ENCODE data around the gene FAM171A2. TPM values are rescaled to one million over a fixed set of nuclear protein-coding genes. Genes with fewer than 3 reads are reported as not detected.

FAM171A2 gene
- total and polyA plus RNA-seq, 10 of the 15 experiments (the other 5 are each of a cell fraction or from before 2014, with no cell fraction given), result 0.08 to 1.7 (median 0.27) TPM; not detected in 2

- in situ Hi-C loops (cut with MboI) (no loop called here), intact Hi-C loops (cut with micrococcal nuclease; ENCODE audit: unreplicated experiment) (no loop called here)
- no peak overlapping the region for H2AFZ ChIP-seq (ENCODE audit: control insufficient read depth, low read depth, low read length)
- H3K4me1 ChIP-seq (ENCODE audit: control insufficient read depth, insufficient read depth, low read length), result no peaks in the 10 kb centered on the region
- ChIA-PET POLR2A (interaction anchor here (0.6 kb wide), 1 partner anchor 132 kb away, joined by 3 read pairs; no protein-coding TSS in a partner anchor), RAD21 (ENCODE audit: unreplicated experiment) (no interaction called here), CTCF (interaction anchor here (0.6 to 2.7 kb wide), 8 partner anchors 8 to 630 kb away, joined by 3 to 11 read pairs (median 4); no protein-coding TSS in a partner anchor), SMC1A (ENCODE audit: uncharacterized antibody, unreplicated experiment) (no interaction called here)
- H3K79me2 ChIP-seq (ENCODE audit: control insufficient read depth, insufficient read depth, low read length), result no peaks in the 10 kb centered on the region
- no peaks in the 10 kb centered on the region for H4K20me1 ChIP-seq (ENCODE audit: control insufficient read depth, insufficient read depth)
- no peak for ATAC-seq
- no peak for DNase-seq (ENCODE audit: low read depth, low spot score)
- no TSS peak for BruUV-seq (replicated peaks)
- H3K27ac ChIP-seq (ENCODE audit: control insufficient read depth, insufficient read depth), result no peak overlapping the region
- H3K4me3 ChIP-seq, result no peak overlapping the region
- no peak overlapping the region for H3K9ac ChIP-seq (ENCODE audit: control insufficient read depth, insufficient read depth, low read length)
- TF ChIP-seq KDM1A (IDR thresholded peaks at IDR 0.05; ENCODE audit: borderline replicate concordance), result no peak
- no peak for TF ChIP-seq CHD1 (IDR thresholded peaks at IDR 0.05; ENCODE audit: low read depth, low read length)
- TF ChIP-seq ZBTB33 (IDR thresholded peaks at IDR 0.05), result no peak
- TF ChIP-seq, protein P1, sequence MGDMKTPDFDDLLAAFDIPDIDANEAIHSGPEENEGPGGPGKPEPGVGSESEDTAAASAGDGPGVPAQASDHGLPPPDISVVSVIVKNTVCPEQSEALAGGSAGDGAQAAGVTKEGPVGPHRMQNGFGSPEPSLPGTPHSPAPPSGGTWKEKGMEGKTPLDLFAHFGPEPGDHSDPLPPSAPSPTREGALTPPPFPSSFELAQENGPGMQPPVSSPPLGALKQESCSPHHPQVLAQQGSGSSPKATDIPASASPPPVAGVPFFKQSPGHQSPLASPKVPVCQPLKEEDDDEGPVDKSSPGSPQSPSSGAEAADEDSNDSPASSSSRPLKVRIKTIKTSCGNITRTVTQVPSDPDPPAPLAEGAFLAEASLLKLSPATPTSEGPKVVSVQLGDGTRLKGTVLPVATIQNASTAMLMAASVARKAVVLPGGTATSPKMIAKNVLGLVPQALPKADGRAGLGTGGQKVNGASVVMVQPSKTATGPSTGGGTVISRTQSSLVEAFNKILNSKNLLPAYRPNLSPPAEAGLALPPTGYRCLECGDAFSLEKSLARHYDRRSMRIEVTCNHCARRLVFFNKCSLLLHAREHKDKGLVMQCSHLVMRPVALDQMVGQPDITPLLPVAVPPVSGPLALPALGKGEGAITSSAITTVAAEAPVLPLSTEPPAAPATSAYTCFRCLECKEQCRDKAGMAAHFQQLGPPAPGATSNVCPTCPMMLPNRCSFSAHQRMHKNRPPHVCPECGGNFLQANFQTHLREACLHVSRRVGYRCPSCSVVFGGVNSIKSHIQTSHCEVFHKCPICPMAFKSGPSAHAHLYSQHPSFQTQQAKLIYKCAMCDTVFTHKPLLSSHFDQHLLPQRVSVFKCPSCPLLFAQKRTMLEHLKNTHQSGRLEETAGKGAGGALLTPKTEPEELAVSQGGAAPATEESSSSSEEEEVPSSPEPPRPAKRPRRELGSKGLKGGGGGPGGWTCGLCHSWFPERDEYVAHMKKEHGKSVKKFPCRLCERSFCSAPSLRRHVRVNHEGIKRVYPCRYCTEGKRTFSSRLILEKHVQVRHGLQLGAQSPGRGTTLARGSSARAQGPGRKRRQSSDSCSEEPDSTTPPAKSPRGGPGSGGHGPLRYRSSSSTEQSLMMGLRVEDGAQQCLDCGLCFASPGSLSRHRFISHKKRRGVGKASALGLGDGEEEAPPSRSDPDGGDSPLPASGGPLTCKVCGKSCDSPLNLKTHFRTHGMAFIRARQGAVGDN (IDR thresholded peaks at IDR 0.05), result no peak
- no peak for TF ChIP-seq RAD51 (IDR thresholded peaks at IDR 0.05)
- TF ChIP-seq, protein P2, sequence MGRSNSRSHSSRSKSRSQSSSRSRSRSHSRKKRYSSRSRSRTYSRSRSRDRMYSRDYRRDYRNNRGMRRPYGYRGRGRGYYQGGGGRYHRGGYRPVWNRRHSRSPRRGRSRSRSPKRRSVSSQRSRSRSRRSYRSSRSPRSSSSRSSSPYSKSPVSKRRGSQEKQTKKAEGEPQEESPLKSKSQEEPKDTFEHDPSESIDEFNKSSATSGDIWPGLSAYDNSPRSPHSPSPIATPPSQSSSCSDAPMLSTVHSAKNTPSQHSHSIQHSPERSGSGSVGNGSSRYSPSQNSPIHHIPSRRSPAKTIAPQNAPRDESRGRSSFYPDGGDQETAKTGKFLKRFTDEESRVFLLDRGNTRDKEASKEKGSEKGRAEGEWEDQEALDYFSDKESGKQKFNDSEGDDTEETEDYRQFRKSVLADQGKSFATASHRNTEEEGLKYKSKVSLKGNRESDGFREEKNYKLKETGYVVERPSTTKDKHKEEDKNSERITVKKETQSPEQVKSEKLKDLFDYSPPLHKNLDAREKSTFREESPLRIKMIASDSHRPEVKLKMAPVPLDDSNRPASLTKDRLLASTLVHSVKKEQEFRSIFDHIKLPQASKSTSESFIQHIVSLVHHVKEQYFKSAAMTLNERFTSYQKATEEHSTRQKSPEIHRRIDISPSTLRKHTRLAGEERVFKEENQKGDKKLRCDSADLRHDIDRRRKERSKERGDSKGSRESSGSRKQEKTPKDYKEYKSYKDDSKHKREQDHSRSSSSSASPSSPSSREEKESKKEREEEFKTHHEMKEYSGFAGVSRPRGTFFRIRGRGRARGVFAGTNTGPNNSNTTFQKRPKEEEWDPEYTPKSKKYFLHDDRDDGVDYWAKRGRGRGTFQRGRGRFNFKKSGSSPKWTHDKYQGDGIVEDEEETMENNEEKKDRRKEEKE (IDR thresholded peaks at IDR 0.05), result no peak
- TF ChIP-seq ZNF217 (IDR thresholded peaks at IDR 0.05), result no peak
- TF ChIP-seq SUZ12 (IDR thresholded peaks at IDR 0.05; ENCODE audit: unreplicated experiment), result no peak
- no peak for TF ChIP-seq NFIC (IDR thresholded peaks at IDR 0.05; ENCODE audit: low read depth, low read length)
- TF ChIP-seq BHLHE40 (IDR thresholded peaks at IDR 0.05; ENCODE audit: borderline replicate concordance in 1 of 2, low read depth in 2 of 2, low read length in 1 of 2), result no peak
- no peak for TF ChIP-seq CBFB (IDR thresholded peaks at IDR 0.05; ENCODE audit: low read depth)
- FAIRE-seq, result no peak
- no peaks in the 10 kb centered on the region for H3K9me3 ChIP-seq (replicated peaks; ENCODE audit: control insufficient read depth, insufficient read depth, low read length)
- peaks cover 0 to 2% of the 10 kb centered on the region in 2 experiments; a peak in 1 of 4 replicates for H3K27me3 ChIP-seq (replicated peaks in 1 of 2; ENCODE audit: control insufficient read depth in 2 of 2, insufficient read depth in 2 of 2, low read length in 1 of 2)
- 87% methylated on average over 9 of the region's 9 CpGs for WGBS (ENCODE audit: insufficient coverage, insufficient replicate concordance, low lambda C conversion rate, missing lambda C conversion rate)
- H3K36me3 ChIP-seq (ENCODE audit: control insufficient read depth in 2 of 2, insufficient read depth in 2 of 2, low read length in 1 of 2), result no peaks in the 10 kb centered on the region; a peak in 1 of 4 replicates
- no peak overlapping the region for H3K4me2 ChIP-seq (ENCODE audit: control insufficient read depth, insufficient read depth)
These were observed 5.6 kb downstream of the FAM171A2 start for GRCh38 chr17:44358066-44358465.
